Coronary artery (tissue), 2 donors: ENCODE data around the gene TGFBR2.

Source experiments
- DNase-seq: peaks from one replicate; pipeline ENCODE4 v3.0.0-alpha.2; 2017; ENCODE audit warnings: low spot score
- H3K27ac ChIP-seq, 2 donors: fragments of 200-600 bp; sonication (generic); one replicate each; pipeline ENCODE4 v1.5.1; 2016 to 2019
- H3K4me3 ChIP-seq: fragments of 200-600 bp; sonication (generic); 2 replicates; pipeline ENCODE4 v1.5.1; 2016; ENCODE audit warnings: mild to moderate bottlenecking, moderate library complexity
- TF ChIP-seq, protein P1 (sequence below): fragments of 200-600 bp; sonication (generic); IDR thresholded peaks from one replicate; pipeline ENCODE4 v1.5.1; 2019; ENCODE audit warnings: antibody characterized with exemption

The TGFBR2 gene

DNA sequence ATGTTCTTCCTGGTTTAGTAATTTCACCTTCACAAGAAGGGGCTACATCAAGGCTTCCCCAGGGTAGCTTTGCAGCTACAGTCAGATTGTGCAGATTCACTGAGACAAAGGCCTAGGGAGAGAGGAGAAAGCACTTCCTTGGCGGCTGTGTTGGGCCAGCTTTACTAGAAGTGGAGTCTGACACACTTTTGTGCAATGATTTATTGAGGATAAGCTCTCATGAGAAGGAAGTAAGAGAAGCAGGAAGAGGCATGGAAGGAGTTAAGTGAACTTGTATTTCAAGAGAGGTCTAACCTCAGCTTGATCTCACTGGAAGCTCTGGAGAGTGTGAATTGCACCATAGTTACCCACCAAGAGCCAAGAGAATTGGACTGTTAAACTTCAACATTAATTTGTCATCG is 78.9 kb downstream of the TGFBR2 start:
- Histone ChIP-seq H3K4me3 (no peak overlapping the region), H3K27ac (peak overlapping the region; percentile 30 to 46)
- DNase-seq = no peak
- TF ChIP-seq, protein P1, sequence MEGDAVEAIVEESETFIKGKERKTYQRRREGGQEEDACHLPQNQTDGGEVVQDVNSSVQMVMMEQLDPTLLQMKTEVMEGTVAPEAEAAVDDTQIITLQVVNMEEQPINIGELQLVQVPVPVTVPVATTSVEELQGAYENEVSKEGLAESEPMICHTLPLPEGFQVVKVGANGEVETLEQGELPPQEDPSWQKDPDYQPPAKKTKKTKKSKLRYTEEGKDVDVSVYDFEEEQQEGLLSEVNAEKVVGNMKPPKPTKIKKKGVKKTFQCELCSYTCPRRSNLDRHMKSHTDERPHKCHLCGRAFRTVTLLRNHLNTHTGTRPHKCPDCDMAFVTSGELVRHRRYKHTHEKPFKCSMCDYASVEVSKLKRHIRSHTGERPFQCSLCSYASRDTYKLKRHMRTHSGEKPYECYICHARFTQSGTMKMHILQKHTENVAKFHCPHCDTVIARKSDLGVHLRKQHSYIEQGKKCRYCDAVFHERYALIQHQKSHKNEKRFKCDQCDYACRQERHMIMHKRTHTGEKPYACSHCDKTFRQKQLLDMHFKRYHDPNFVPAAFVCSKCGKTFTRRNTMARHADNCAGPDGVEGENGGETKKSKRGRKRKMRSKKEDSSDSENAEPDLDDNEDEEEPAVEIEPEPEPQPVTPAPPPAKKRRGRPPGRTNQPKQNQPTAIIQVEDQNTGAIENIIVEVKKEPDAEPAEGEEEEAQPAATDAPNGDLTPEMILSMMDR = no peak

DNA sequence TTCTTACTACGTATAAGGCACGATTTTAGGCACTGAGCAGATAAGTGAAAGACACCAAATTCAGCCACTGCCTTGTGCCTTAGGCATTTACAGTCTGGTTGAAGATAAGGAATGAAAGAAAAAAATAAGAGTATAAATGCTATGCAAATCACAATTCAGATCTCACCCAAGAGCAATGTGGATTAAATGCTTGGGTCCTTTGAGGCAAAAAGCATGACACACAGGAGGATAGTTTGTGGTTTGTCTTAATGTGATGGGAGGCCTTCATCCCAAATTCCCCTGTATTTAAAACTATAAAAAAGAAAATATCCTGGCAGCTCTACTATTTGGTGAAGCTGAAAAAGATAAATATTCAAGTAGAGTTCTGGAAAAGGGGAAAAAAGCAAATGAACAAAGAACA is 79.8 kb downstream of the TGFBR2 start:
- H3K27ac ChIP-seq = peak overlapping the region; percentile 35 to 46

GRCh38 chr3:30686799-30687198 is 80.4 kb downstream of the TGFBR2 start:
- H3K27ac ChIP-seq = peak overlapping the region; percentile 13 to 35
- no peak for DNase-seq
- TF ChIP-seq, protein P1 = no peak
- no peak overlapping the region for H3K4me3 ChIP-seq

More for the DNA sequence above, 79.8 kb downstream of the TGFBR2 start:
- TF ChIP-seq, protein P1 = no peak
- DNase-seq = no peak
- H3K4me3 ChIP-seq = no peak overlapping the region

GRCh38 chr3:30687930-30688570 is 81.6 kb downstream of the TGFBR2 start:
- Histone ChIP-seq H3K27ac (peak overlapping the region; percentile 40 to 83), H3K4me3 (no peak overlapping the region)
- DNase-seq = no peak
- TF ChIP-seq, protein P1 = no peak

DNA sequence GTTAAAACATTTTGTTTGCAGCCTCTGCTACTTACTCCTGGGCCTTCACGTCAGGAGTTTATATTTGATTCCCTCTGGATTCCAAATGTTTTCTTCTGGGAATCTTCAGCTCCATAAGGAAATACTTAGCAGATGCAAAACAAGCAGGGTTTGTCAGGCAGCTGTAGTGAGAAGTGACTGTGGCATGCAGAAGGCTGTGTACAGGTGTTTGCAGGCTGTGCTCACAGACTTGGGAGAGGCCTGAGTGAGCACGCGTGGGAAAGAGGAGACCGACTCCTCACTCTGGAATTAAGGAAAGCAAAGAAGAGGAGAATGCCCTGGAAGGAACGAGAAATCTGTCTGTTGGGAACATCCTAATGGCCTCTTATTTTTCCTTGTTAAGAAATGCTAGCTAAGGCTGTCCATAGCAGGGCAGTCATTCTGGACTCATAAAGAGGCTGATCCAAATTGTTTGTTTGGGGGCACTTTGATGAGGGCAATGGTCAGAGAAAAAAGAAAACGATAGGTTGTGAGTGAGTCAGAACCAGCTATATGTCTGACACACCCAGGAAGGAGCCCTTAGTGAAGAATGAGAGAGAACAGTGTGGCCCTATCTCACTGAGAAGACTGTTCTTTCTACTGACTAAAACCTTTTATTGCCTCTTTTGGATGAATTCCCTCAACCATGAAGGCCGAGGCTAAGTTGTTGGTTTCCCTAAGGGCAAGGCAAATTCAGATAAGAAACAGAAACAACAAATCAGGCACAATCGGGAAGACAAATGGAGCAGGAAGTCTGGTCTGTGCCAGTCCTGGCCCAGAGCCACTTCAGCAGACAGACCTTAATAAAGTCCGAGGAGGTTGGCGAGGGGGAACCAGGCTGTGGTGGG is 82.6 kb downstream of the TGFBR2 start:
- no peak for DNase-seq
- TF ChIP-seq, protein P1 = no peak
- Histone ChIP-seq H3K4me3 (no peak overlapping the region), H3K27ac (peak overlapping the region; percentile 40 to 83)

- Histone ChIP-seq H3K4me3 (no peak overlapping the region), H3K27ac (peak overlapping the region; percentile 35 to 83)
- TF ChIP-seq, protein P1 = no peak
- no peak for DNase-seq
Observed at GRCh38 chr3:30690199-30690598, 83.8 kb downstream of the TGFBR2 start.
